ENCODE results near the gene CLEC10A.
"Not testable (repeated sequence)": the region's sequence is repeated elsewhere in the genome, so short reads cannot be mapped to it uniquely, and the experiment has no call there.

CLEC10A gene

GRCh38 chr17:7079581-7080455 is at the start of gene CLEC10A:
CLEC10A (minus strand) TSS chr17:7080251; CDS start chr17:7078812, 1,439 bp downstream.
- no peak for DNase-seq (ENCODE audit: low read depth)

- DNase-seq (ENCODE audit: low read depth), result no peak
These were observed 49.3 kb upstream of the CLEC10A start for GRCh38 chr17:7129311-7129710.

GRCh38 chr17:7128160-7128559 is 48.1 kb upstream of the CLEC10A start:
- DNase-seq (ENCODE audit: low read depth), result no peak

GRCh38 chr17:7127501-7127900 is 47.5 kb upstream of the CLEC10A start:
- not testable (repeated sequence) for DNase-seq (ENCODE audit: low read depth)

GRCh38 chr17:7126386-7126785 is 46.3 kb upstream of the CLEC10A start:
- DNase-seq (ENCODE audit: low read depth), result not testable (repeated sequence)

GRCh38 chr17:7124923-7125322 is 44.9 kb upstream of the CLEC10A start:
- no peak for DNase-seq (ENCODE audit: low read depth)

GRCh38 chr17:7123844-7124243 is 43.8 kb upstream of the CLEC10A start:
- no peak for DNase-seq (ENCODE audit: low read depth)

GRCh38 chr17:7122381-7122780 is 42.3 kb upstream of the CLEC10A start:
- DNase-seq (ENCODE audit: low read depth), result no peak

GRCh38 chr17:7120635-7121034 is 40.6 kb upstream of the CLEC10A start:
- not testable (repeated sequence) for DNase-seq (ENCODE audit: low read depth)

- no peak for DNase-seq (ENCODE audit: low read depth)
These were observed 40.1 kb upstream of the CLEC10A start for GRCh38 chr17:7120123-7120522.

- no peak for DNase-seq (ENCODE audit: low read depth)
These were observed 39.3 kb upstream of the CLEC10A start for GRCh38 chr17:7119314-7119713.

GRCh38 chr17:7114875-7115614 is 35.0 kb upstream of the CLEC10A start:
- DNase-seq (ENCODE audit: low read depth), result no peak

- DNase-seq (ENCODE audit: low read depth), result no peak
These were observed 34.3 kb upstream of the CLEC10A start, which contains the start of gene ASGR2 for GRCh38 chr17:7114241-7114874. ASGR2 (minus strand) TSS chr17:7114822; CDS start chr17:7114240, 582 bp downstream.

GRCh38 chr17:7113273-7114071 is 33.4 kb upstream of the CLEC10A start:
- DNase-seq (ENCODE audit: low read depth), result no peak

- DNase-seq (ENCODE audit: low read depth), result no peak
These were observed 32.6 kb upstream of the CLEC10A start for GRCh38 chr17:7112510-7113108.

GRCh38 chr17:7111784-7112509 is 31.9 kb upstream of the CLEC10A start:
- DNase-seq (ENCODE audit: low read depth), result no peak

- no peak for DNase-seq (ENCODE audit: low read depth)
These were observed 30.7 kb upstream of the CLEC10A start for GRCh38 chr17:7110617-7111306.

GRCh38 chr17:7109461-7110322 is 29.6 kb upstream of the CLEC10A start:
- no peak for DNase-seq (ENCODE audit: low read depth)

- DNase-seq (ENCODE audit: low read depth), result no peak
These were observed 28.9 kb upstream of the CLEC10A start for GRCh38 chr17:7108981-7109380.
